SJSA1 (cell line): ENCODE data around the gene ZNF836. TPM values are rescaled to one million over a fixed set of nuclear protein-coding genes. Genes with fewer than 3 reads are reported as not detected.

Experiments
- DNase-seq, 2 experiments: peaks; one replicate each; pipeline ENCODE4 v3.0.0-alpha.2; 2015 to 2020; ENCODE audit warnings: low spot score in 2 of 2, low read depth in 1 of 2
- H3K27ac ChIP-seq: fragments of 250-450 bp; sonication (Bioruptor Pico); 2 replicates; pipeline ENCODE4 v1.5.1; 2020; ENCODE audit warnings: mild to moderate bottlenecking, moderate library complexity
- H3K27me3 ChIP-seq: fragments of 250-450 bp; sonication (Bioruptor Pico); replicated peaks from 2 replicates; pipeline ENCODE4 v1.5.1; 2020; ENCODE audit warnings: mild to moderate bottlenecking, moderate library complexity
- H3K36me3 ChIP-seq: fragments of 250-450 bp; sonication (Bioruptor Pico); 2 replicates; pipeline ENCODE4 v1.5.1; 2020; ENCODE audit warnings: mild to moderate bottlenecking
- H3K4me1 ChIP-seq: fragments of 250-450 bp; sonication (Bioruptor Pico); replicated peaks from 2 replicates; pipeline ENCODE4 v1.6.1; 2021; ENCODE audit warnings: mild to moderate bottlenecking
- H3K4me3 ChIP-seq: fragments of 250-450 bp; sonication (Bioruptor Pico); 2 replicates; pipeline ENCODE4 v1.5.1; 2020; ENCODE audit warnings: mild to moderate bottlenecking
- H3K9me3 ChIP-seq: fragments of 250-450 bp; sonication (Bioruptor Pico); replicated peaks from 2 replicates; pipeline ENCODE4 v1.5.1; 2020; ENCODE audit warnings: mild to moderate bottlenecking
- total RNA-seq: library from RNA; depleted of rRNA; stranded (reverse); fragments of >200 nt; shearing (Covaris generic); gene quantifications from 2 replicates; pipeline ENCODE4 v1.2.3, GENCODE V29; 2014

Gene ZNF836
- total RNA-seq, 1 experiment from 2014 or later, result 4.3 TPM

DNA sequence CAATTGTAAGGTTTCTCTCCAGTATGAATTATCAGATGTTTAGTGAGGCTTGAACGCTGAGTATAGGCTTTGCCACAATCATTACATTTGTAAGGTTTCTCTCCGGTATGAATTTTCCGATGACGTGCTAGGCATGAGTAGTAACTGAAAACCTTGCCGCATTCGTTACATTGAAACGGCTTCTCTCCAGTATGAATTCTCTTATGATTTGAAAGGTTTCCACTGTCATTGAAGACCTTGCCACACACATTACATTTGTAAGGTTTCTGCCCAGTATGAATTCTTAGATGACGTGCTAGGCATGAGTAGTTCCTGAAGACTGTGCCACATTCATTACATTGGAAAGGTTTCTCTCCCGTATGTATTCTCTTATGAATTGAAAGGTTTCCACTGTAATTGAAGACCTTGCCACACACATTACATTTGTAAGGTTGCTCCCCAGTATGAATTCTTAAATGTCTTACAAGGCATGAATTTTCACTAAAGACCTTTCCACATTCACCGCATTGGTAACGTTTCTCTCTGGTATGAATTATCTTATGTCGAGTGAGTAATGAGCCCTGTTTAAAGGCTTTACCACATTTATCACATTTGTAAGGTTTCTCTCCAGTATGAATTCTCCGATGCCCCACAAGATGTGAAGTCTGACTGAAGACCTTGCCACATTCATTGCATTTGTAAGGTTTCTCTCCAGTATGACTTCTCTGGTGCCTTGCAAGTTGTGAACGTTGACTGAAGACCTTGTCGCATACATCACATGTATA lies 15.6 kb downstream of the ZNF836 start:
- peaks cover 33% of the 10 kb centered on the region for H3K36me3 ChIP-seq
- H3K27me3 ChIP-seq, result no peaks in the 10 kb centered on the region
- H3K4me1 ChIP-seq, result no peaks in the 10 kb centered on the region
- no peak overlapping the region for H3K27ac ChIP-seq
- peaks cover 33% of the 10 kb centered on the region for H3K9me3 ChIP-seq
- H3K4me3 ChIP-seq, result no peak overlapping the region
- no peak for DNase-seq

DNA sequence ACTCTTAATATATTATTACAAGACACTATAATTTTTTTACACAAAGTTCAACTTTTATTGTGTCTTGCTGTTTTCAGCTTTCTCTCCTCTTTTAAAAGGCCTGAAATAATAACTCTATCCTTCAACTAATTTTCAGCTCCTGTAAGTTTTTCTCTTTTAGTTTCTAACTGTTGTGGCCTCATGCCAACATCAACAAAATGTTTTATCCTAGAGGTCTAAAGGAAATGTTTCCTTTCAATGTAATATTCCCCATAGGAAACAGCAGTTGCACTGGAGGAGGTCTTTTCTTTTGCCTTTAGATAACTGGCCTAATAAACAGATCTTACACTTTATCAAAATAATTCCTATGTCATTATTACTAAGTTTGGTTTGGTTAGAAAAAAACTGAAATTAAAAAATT lies 23.2 kb downstream of the ZNF836 start:
- no peaks in the 10 kb centered on the region for H3K36me3 ChIP-seq
- H3K9me3 ChIP-seq, result peaks cover 7% of the 10 kb centered on the region
- no peaks in the 10 kb centered on the region for H3K27me3 ChIP-seq
- no peak overlapping the region for H3K4me3 ChIP-seq
- no peak overlapping the region for H3K27ac ChIP-seq
- H3K4me1 ChIP-seq, result no peaks in the 10 kb centered on the region
- no peak for DNase-seq

- no peak overlapping the region for H3K27ac ChIP-seq
- H3K27me3 ChIP-seq, result no peaks in the 10 kb centered on the region
- H3K36me3 ChIP-seq, result no peaks in the 10 kb centered on the region
- H3K4me3 ChIP-seq, result no peak overlapping the region
- peaks cover 5% of the 10 kb centered on the region; the same call in 1 of the 2 replicates for H3K4me1 ChIP-seq
- peaks cover 13% of the 10 kb centered on the region; the same call in 1 of the 2 replicates for H3K9me3 ChIP-seq
- DNase-seq, result no peak
Observed at GRCh38 chr19:52142001-52142595, 29.3 kb downstream of the ZNF836 start.

GRCh38 chr19:52141203-52141602 lies 30.2 kb downstream of the ZNF836 start:
- Histone ChIP-seq H3K4me3 (no peak overlapping the region), H3K9me3 (0 out of 2 replicates have a peak, but pooled peaks cover 16% of the 10 kb centered on the region), H3K36me3 (0 out of 2 replicates have a peak, but pooled peaks cover 3% of the 10 kb centered on the region), H3K27me3 (no peaks in the 10 kb centered on the region), H3K27ac (no peak overlapping the region), H3K4me1 (peaks cover 5% of the 10 kb centered on the region; the same call in 1 of the 2 replicates)
- DNase-seq, result no peak

- 0 out of 2 replicates have a peak, but pooled peaks cover 3% of the 10 kb centered on the region for H3K36me3 ChIP-seq
- peak overlapping the region; percentile 51 for H3K4me3 ChIP-seq
- no peak for DNase-seq
- H3K27me3 ChIP-seq, result no peaks in the 10 kb centered on the region
- peaks cover 5% of the 10 kb centered on the region; the same call in 1 of the 2 replicates for H3K4me1 ChIP-seq
- H3K27ac ChIP-seq, result no peak overlapping the region
- 0 out of 2 replicates have a peak, but pooled peaks cover 12% of the 10 kb centered on the region for H3K9me3 ChIP-seq
Observed at GRCh38 chr19:52140032-52140710, 31.2 kb downstream of the ZNF836 start.

DNA sequence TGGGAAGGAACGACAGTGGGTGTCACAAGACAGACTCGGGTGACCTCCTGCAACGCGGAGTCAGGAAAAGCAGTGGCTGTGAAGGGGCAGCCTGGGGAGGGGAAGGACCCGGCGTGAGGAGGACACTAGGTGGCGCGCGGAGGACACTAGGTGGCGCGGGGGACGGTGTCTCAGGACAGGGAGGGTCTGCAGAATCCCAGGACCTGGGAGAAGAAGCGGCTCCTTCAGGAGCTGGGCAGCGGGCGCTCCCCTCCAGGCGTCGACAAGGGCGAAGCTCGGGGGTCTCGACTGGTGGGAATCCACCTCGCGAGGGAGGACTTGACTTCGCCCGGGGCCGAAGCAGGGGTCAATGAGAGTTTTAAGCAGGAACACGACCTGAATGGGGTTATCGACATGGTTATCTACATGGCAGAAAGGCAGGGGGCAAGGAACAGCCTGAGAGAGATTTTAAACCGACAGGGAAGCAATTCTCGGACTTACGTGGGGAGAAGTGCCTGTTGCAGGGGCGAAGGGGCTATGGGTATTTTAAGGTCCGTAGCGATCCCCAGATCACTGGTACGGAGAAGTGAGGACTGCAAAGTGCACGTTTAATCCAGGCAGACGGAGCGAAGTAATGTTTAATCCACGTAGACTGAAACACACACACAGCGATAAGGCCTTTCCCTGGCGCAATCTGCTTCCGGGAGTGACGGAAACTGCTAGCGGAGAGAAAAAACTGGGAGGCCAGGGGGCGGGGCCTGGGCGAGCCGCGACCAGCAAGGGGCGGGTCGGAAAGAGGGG lies 32.0 kb downstream of the ZNF836 start, which contains the start of gene ZNF616:
Gene ZNF616, minus strand, starts transcription at position 687 of the 780 bp plus-strand sequence. CDS start 9,426 bp downstream, outside the sequence.
- H3K9me3 ChIP-seq, result 0 out of 2 replicates have a peak, but pooled peaks cover 10% of the 10 kb centered on the region
- no peaks in the 10 kb centered on the region for H3K27me3 ChIP-seq
- DNase-seq, result peak; percentile 88 to 97
- H3K36me3 ChIP-seq, result 0 out of 2 replicates have a peak, but pooled peaks cover 3% of the 10 kb centered on the region
- H3K27ac ChIP-seq, result peak within 1 kb of the TSS; percentile 47
- peaks cover 5% of the 10 kb centered on the region; the same call in 1 of the 2 replicates for H3K4me1 ChIP-seq
- H3K4me3 ChIP-seq, result peak within 1 kb of the TSS; percentile 51

GRCh38 chr19:52138983-52139251 lies 32.5 kb downstream of the ZNF836 start:
- peaks cover 5% of the 10 kb centered on the region; the same call in 1 of the 2 replicates for H3K4me1 ChIP-seq
- 0 out of 2 replicates have a peak, but pooled peaks cover 3% of the 10 kb centered on the region for H3K36me3 ChIP-seq
- H3K27ac ChIP-seq, result no peak overlapping the region
- peaks cover 15% of the 10 kb centered on the region for H3K9me3 ChIP-seq
- H3K27me3 ChIP-seq, result no peaks in the 10 kb centered on the region
- H3K4me3 ChIP-seq, result peak overlapping the region; percentile 51
- no peak for DNase-seq

- H3K4me1 ChIP-seq, result peaks cover 5% of the 10 kb centered on the region; the same call in 1 of the 2 replicates
- no peak for DNase-seq
- no peak overlapping the region for H3K27ac ChIP-seq
- peak overlapping the region; percentile 51 for H3K4me3 ChIP-seq
- H3K27me3 ChIP-seq, result no peaks in the 10 kb centered on the region
- peaks cover 20% of the 10 kb centered on the region for H3K9me3 ChIP-seq
- 0 out of 2 replicates have a peak, but pooled peaks cover 3% of the 10 kb centered on the region for H3K36me3 ChIP-seq
Observed at GRCh38 chr19:52138278-52138982, 33.0 kb downstream of the ZNF836 start.

DNA sequence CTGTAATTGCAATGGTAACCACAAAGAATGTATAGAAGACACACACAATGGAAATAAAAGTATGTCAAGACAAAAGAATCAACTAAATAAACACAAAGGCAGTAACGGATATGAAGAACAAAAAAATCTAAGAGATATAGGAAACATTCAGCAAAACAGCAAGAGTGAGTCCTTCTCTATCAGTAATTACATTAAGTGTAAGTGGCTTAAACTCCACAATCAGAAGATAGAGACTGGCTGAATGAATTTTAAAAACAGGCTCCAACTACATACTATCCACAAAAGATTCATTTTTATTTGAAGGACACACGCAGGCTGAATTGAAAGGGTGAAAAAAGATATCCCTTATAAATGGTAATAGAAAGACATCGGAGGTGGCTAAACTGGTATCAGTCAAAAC lies 51.1 kb downstream of the ZNF836 start:
- Histone ChIP-seq H3K27ac (no peak overlapping the region), H3K27me3 (no peaks in the 10 kb centered on the region), H3K4me1 (no peaks in the 10 kb centered on the region), H3K4me3 (no peak overlapping the region), H3K9me3 (peaks cover 46% of the 10 kb centered on the region), H3K36me3 (peaks cover 80% of the 10 kb centered on the region)
- no peak for DNase-seq

DNA sequence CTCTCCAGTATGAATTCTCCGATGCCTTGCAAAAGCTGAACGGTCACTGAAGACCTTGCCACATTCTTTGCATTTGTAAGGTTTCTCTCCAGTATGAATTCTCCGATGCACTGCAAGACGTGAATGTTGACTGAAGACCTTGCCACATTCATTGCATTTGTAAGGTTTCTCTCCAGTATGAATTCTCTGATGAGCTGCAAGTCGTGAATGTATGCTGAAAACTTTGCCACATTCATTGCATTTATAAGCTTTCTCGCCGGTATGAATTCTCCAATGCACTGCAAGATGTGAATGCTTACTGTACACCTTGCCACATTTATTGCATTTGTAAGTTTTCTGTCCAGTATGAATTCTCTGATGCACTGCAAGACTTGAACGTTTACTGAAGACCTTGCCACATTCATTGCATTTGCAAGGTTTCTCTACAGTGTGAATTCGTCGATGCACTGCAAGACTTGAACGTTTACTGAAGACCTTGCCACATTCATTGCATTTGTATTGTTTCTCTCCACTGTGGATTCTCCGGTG lies 55.8 kb downstream of the ZNF836 start:
- H3K9me3 ChIP-seq, result peaks cover 74% of the 10 kb centered on the region
- peaks cover 56% of the 10 kb centered on the region for H3K36me3 ChIP-seq
- DNase-seq, result no peak

DNA sequence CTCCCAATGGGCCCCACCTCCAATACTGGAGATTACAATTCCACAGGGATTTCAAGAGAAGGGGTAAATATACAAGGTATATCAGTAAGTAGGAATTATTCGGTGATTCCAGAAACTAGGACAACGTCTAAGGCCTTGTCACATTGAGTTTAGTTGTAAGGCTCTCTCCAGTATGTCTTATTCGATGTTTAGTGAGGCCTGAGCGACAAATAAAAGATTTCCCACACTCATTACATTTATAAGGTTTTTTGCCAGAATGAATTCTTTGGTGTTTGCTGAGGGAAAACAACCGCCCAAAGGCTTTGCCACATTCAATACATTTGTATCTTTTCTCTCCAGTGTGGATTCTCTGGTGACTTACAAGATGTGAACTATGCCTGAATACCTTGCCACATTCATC lies 56.7 kb downstream of the ZNF836 start:
- peaks cover 73% of the 10 kb centered on the region for H3K9me3 ChIP-seq

More for the DNA sequence above, 55.8 kb downstream of the ZNF836 start:
- no peak overlapping the region for H3K27ac ChIP-seq
- no peak overlapping the region for H3K4me3 ChIP-seq
- no peaks in the 10 kb centered on the region for H3K4me1 ChIP-seq
- H3K27me3 ChIP-seq, result no peaks in the 10 kb centered on the region

GRCh38 chr19:52112624-52113023 lies 58.8 kb downstream of the ZNF836 start:
- H3K27ac ChIP-seq, result no peak overlapping the region
- H3K36me3 ChIP-seq, result peaks cover 34% of the 10 kb centered on the region
- no peaks in the 10 kb centered on the region for H3K4me1 ChIP-seq
- H3K4me3 ChIP-seq, result no peak overlapping the region
- H3K9me3 ChIP-seq, result peaks cover 56% of the 10 kb centered on the region
- DNase-seq, result no peak
- H3K27me3 ChIP-seq, result no peaks in the 10 kb centered on the region

More for the DNA sequence above, 56.7 kb downstream of the ZNF836 start:
- no peaks in the 10 kb centered on the region for H3K4me1 ChIP-seq
- no peak overlapping the region for H3K4me3 ChIP-seq
- peaks cover 49% of the 10 kb centered on the region for H3K36me3 ChIP-seq
- H3K27ac ChIP-seq, result no peak overlapping the region
- no peak for DNase-seq
- no peaks in the 10 kb centered on the region for H3K27me3 ChIP-seq
